ENCODE measurements around the gene TPD52L2.

DNA sequence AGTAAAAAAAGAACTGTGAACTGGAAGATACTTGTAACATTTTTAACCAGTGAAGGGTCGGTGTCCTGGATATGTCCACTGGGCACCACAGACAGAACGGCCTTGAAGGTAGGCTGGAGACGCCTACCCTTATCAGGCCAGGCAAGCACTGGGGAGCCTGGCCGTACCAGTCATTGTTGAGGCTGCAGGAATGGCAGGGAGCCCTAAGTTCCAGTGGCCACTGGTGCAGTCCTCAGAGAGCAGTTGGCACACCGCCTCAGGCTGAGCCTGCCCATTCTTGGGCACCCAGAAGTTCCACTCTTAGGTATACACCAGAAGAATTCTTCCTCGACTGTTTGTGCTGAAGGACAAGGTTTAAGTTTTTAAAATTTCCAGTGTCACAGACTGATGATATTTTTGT, 50.4 kb downstream of the TPD52L2 start:
- no peak for TF ChIP-seq EZH2 (IDR thresholded peaks at IDR 0.05; ENCODE audit: borderline replicate concordance, insufficient read depth, low read depth, low read length, poor library complexity, severe bottlenecking)
- TF ChIP-seq, protein P1, sequence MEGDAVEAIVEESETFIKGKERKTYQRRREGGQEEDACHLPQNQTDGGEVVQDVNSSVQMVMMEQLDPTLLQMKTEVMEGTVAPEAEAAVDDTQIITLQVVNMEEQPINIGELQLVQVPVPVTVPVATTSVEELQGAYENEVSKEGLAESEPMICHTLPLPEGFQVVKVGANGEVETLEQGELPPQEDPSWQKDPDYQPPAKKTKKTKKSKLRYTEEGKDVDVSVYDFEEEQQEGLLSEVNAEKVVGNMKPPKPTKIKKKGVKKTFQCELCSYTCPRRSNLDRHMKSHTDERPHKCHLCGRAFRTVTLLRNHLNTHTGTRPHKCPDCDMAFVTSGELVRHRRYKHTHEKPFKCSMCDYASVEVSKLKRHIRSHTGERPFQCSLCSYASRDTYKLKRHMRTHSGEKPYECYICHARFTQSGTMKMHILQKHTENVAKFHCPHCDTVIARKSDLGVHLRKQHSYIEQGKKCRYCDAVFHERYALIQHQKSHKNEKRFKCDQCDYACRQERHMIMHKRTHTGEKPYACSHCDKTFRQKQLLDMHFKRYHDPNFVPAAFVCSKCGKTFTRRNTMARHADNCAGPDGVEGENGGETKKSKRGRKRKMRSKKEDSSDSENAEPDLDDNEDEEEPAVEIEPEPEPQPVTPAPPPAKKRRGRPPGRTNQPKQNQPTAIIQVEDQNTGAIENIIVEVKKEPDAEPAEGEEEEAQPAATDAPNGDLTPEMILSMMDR (IDR thresholded peaks at IDR 0.05) = no peak
